Kidney epithelial cell (primary cell): ENCODE results near the gene LZTFL1. TPM values are rescaled to one million over a fixed set of nuclear protein-coding genes. Genes with fewer than 3 reads are reported as not detected.

ENCODE experiments used
- DNase-seq: peaks from one replicate; pipeline ENCODE4 v3.0.0-alpha.2; 2010; ENCODE audit warnings: low read depth
- H3K27me3 ChIP-seq: 2 replicates; pipeline ENCODE4 v1.6.0; 2011; ENCODE audit warnings: low read length; ENCODE audit not compliant: control insufficient read depth, insufficient read depth
- H3K36me3 ChIP-seq: 2 replicates; pipeline ENCODE4 v1.5.1; 2011; ENCODE audit warnings: low read length; ENCODE audit not compliant: control insufficient read depth, insufficient read depth
- H3K4me3 ChIP-seq: 2 replicates; pipeline ENCODE4 v1.5.1; 2011; ENCODE audit warnings: low read depth, mild to moderate bottlenecking, control low read depth, low read length
- total RNA-seq: library from RNA; depleted of rRNA; stranded (reverse); fragments of >200 nt; gene quantifications from 2 replicates; pipeline ENCODE4 v1.2.3, GENCODE V29; 2015
- TF ChIP-seq, protein P1 (sequence below): IDR thresholded peaks from 2 replicates; pipeline ENCODE4 v1.5.1; 2011; ENCODE audit warnings: mild to moderate bottlenecking, moderate library complexity, low read length, control low read depth, inconsistent platforms; ENCODE audit not compliant: insufficient read depth, poor library complexity, severe bottlenecking

Gene LZTFL1
- total RNA-seq, 1 donor from 2014 or later: 28.2 TPM

DNA sequence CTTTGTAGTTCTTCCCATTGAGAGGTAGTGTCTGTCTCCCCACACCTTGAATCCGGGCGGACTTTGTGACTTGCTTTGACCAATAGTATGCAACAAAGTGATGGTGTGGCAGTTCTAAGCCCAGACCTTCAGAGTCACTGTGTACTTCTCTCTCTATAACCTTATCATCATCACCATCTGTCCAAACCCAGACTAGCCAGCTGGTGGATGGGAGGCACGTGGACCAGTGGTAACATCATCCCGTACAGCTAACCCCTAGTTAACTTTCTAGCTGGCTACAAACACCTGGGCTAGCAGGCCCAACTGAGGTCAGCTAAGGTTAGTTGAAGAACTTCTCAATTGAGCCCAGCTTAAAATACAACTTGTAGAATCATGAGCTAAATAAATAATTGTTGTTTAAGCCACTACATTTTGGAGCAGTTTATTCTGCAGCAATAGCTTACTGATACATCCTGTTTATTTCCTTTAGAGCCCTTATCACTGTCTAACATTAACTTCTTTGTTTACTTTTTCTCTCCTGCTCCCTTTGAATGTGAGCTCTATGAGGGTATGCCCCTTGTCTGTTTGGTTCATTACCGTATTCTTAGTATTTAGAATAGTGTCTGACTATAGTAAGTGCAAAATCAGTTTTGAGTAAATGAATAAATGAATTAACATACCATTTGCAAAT, 32.9 kb upstream of the LZTFL1 start:
- DNase-seq: no peak
- TF ChIP-seq, protein P1, sequence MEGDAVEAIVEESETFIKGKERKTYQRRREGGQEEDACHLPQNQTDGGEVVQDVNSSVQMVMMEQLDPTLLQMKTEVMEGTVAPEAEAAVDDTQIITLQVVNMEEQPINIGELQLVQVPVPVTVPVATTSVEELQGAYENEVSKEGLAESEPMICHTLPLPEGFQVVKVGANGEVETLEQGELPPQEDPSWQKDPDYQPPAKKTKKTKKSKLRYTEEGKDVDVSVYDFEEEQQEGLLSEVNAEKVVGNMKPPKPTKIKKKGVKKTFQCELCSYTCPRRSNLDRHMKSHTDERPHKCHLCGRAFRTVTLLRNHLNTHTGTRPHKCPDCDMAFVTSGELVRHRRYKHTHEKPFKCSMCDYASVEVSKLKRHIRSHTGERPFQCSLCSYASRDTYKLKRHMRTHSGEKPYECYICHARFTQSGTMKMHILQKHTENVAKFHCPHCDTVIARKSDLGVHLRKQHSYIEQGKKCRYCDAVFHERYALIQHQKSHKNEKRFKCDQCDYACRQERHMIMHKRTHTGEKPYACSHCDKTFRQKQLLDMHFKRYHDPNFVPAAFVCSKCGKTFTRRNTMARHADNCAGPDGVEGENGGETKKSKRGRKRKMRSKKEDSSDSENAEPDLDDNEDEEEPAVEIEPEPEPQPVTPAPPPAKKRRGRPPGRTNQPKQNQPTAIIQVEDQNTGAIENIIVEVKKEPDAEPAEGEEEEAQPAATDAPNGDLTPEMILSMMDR: no peak
- Histone ChIP-seq H3K27me3 (no peaks in the 10 kb centered on the region), H3K4me3 (no peak overlapping the region), H3K36me3 (no peaks in the 10 kb centered on the region)

GRCh38 chr3:45873638-45874037, 31.7 kb upstream of the LZTFL1 start:
- no peak for DNase-seq
- Histone ChIP-seq H3K27me3 (no peaks in the 10 kb centered on the region), H3K4me3 (no peak overlapping the region), H3K36me3 (no peaks in the 10 kb centered on the region)
- TF ChIP-seq, protein P1: no peak

DNA sequence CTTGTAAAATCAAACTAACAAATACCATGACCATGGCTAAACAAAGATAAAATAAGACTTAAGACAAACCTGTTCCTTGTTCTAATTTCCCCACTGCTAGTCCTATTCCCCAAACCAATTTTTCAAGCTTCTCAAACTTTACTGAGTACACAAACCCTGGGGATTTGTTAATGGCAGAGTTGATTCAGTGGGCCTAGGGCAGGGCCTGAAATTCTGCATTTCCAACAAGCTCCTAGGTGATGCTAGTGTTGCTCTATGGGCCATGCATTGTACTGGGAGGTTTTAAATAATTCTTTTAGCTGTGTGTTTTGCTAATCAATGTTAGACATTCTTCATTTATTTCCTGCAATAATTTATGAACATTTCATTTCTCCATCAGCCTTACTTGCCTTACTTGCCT, 31.1 kb upstream of the LZTFL1 start:
- DNase-seq: no peak
- no peaks in the 10 kb centered on the region for H3K27me3 ChIP-seq
- no peak overlapping the region for H3K4me3 ChIP-seq
- TF ChIP-seq, protein P1: no peak
- no peaks in the 10 kb centered on the region for H3K36me3 ChIP-seq

GRCh38 chr3:45872569-45872968, 30.6 kb upstream of the LZTFL1 start:
- DNase-seq: no peak
- Histone ChIP-seq H3K36me3 (no peaks in the 10 kb centered on the region), H3K27me3 (no peaks in the 10 kb centered on the region), H3K4me3 (no peak overlapping the region)
- TF ChIP-seq, protein P1: no peak

- Histone ChIP-seq H3K4me3 (no peak overlapping the region), H3K27me3 (no peaks in the 10 kb centered on the region), H3K36me3 (no peaks in the 10 kb centered on the region)
- TF ChIP-seq, protein P1: no peak
- DNase-seq: no peak
These were observed 29.9 kb upstream of the LZTFL1 start for GRCh38 chr3:45871780-45872179.

DNA sequence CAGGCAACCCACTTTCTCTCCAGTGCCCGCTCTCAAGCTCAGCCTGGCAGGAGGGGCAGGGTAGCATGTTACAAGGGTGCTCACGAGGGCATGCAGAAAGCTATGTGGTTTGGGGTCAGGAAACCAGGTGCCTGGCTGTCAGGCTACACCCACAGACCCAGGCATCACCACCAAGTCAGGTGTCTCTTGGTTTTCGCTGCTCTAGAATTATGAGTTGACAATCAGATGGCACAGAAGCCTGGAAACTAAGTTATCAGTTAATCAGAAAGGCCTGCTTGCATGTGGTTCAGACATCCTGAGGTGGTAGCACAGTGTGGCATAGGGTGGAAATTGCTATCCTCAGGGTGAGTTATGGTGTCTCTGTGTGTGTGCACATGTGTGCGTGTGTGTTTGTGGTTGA, 28.2 kb upstream of the LZTFL1 start:
- DNase-seq: no peak
- Histone ChIP-seq H3K4me3 (no peak overlapping the region), H3K36me3 (no peaks in the 10 kb centered on the region), H3K27me3 (no peaks in the 10 kb centered on the region)
- TF ChIP-seq, protein P1: no peak
